Duodenal mucosa (tissue), 2 donors: Measurements from ENCODE around the gene LRRC32.

ENCODE experiments used
- H3K27ac ChIP-seq: one replicate; pipeline ENCODE4 v1.7.0; 2013; ENCODE audit warnings: low read depth, low read length
- H3K27me3 ChIP-seq, 2 donors: one replicate each; pipeline ENCODE4 v1.7.0; 2013; ENCODE audit warnings: low read length in 2 of 2, control low read depth in 1 of 2; ENCODE audit not compliant: insufficient read depth in 2 of 2, control insufficient read depth in 1 of 2
- H3K36me3 ChIP-seq, 2 donors: one replicate each; pipeline ENCODE4 v1.7.0; 2013; ENCODE audit warnings: low read length in 2 of 2, control low read depth in 1 of 2; ENCODE audit not compliant: insufficient read depth in 2 of 2, control insufficient read depth in 1 of 2
- H3K4me1 ChIP-seq, 2 donors: one replicate each; pipeline ENCODE4 v1.7.0; 2013; ENCODE audit warnings: low read length in 2 of 2, control low read depth in 1 of 2; ENCODE audit not compliant: insufficient read depth in 2 of 2, control insufficient read depth in 1 of 2
- H3K4me3 ChIP-seq, 2 donors: one replicate each; pipeline ENCODE4 v1.7.0; 2013; ENCODE audit warnings: low read length in 2 of 2, low read depth in 1 of 2
- H3K9ac ChIP-seq, 2 donors: one replicate each; pipeline ENCODE4 v1.7.0; 2013; ENCODE audit warnings: low read length in 2 of 2, low read depth in 1 of 2
- H3K9me3 ChIP-seq, 2 donors: one replicate each; pipeline ENCODE4 v1.7.0; 2013; ENCODE audit warnings: low read length in 2 of 2, control low read depth in 1 of 2; ENCODE audit not compliant: control insufficient read depth in 1 of 2

Gene LRRC32

GRCh38 chr11:76663912-76664440 lies 6.6 kb downstream of the LRRC32 start:
- Histone ChIP-seq H3K9ac (no peak overlapping the region), H3K9me3 (no peaks in the 10 kb centered on the region), H3K27me3 (peaks cover 0 to 4% of the 10 kb centered on the region in 2 donors), H3K4me1 (peaks cover 0 to 13% of the 10 kb centered on the region in 2 donors), H3K4me3 (no peak overlapping the region), H3K27ac (no peak overlapping the region), H3K36me3 (peaks cover 0 to 4% of the 10 kb centered on the region in 2 donors)

- H3K27ac ChIP-seq = no peak overlapping the region
- no peak overlapping the region for H3K9ac ChIP-seq
- no peak overlapping the region for H3K4me3 ChIP-seq
- peaks cover 0 to 8% of the 10 kb centered on the region in 2 donors for H3K4me1 ChIP-seq
- no peaks in the 10 kb centered on the region for H3K27me3 ChIP-seq
- H3K36me3 ChIP-seq = peaks cover 0 to 4% of the 10 kb centered on the region in 2 donors
- no peaks in the 10 kb centered on the region for H3K9me3 ChIP-seq
Observed at GRCh38 chr11:76663486-76663810, 7.1 kb downstream of the LRRC32 start.

GRCh38 chr11:76662656-76663485 lies 7.7 kb downstream of the LRRC32 start:
- Histone ChIP-seq H3K27ac (no peak overlapping the region), H3K36me3 (peaks cover 0 to 4% of the 10 kb centered on the region in 2 donors), H3K27me3 (no peaks in the 10 kb centered on the region), H3K9ac (no peak overlapping the region), H3K4me3 (no peak overlapping the region), H3K4me1 (peaks cover 0 to 8% of the 10 kb centered on the region in 2 donors), H3K9me3 (no peaks in the 10 kb centered on the region)

GRCh38 chr11:76661834-76662434 lies 8.6 kb downstream of the LRRC32 start:
- Histone ChIP-seq H3K36me3 (peaks cover 0 to 4% of the 10 kb centered on the region in 2 donors), H3K9ac (no peak overlapping the region), H3K27me3 (no peaks in the 10 kb centered on the region), H3K9me3 (no peaks in the 10 kb centered on the region), H3K27ac (peak overlapping the region; percentile 13), H3K4me1 (peaks cover 3 to 8% of the 10 kb centered on the region in 2 donors), H3K4me3 (no peak overlapping the region)

GRCh38 chr11:76661306-76661751 lies 9.2 kb downstream of the LRRC32 start:
- H3K9ac ChIP-seq = no peak overlapping the region
- H3K9me3 ChIP-seq = no peaks in the 10 kb centered on the region
- peaks cover 8 to 9% of the 10 kb centered on the region in 2 donors for H3K4me1 ChIP-seq
- H3K27me3 ChIP-seq = no peaks in the 10 kb centered on the region
- H3K36me3 ChIP-seq = peaks cover 0 to 4% of the 10 kb centered on the region in 2 donors
- no peak overlapping the region for H3K4me3 ChIP-seq
- no peak overlapping the region for H3K27ac ChIP-seq

- H3K9ac ChIP-seq = no peak overlapping the region
- no peaks in the 10 kb centered on the region for H3K27me3 ChIP-seq
- H3K27ac ChIP-seq = no peak overlapping the region
- H3K36me3 ChIP-seq = peaks cover 0 to 4% of the 10 kb centered on the region in 2 donors
- peaks cover 9 to 13% of the 10 kb centered on the region in 2 donors for H3K4me1 ChIP-seq
- H3K9me3 ChIP-seq = no peaks in the 10 kb centered on the region
- no peak overlapping the region for H3K4me3 ChIP-seq
Observed at GRCh38 chr11:76660533-76661305, 9.8 kb downstream of the LRRC32 start.

GRCh38 chr11:76659672-76660532 lies 10.6 kb downstream of the LRRC32 start:
- H3K36me3 ChIP-seq = peaks cover 0 to 4% of the 10 kb centered on the region in 2 donors
- no peak overlapping the region for H3K4me3 ChIP-seq
- no peaks in the 10 kb centered on the region for H3K9me3 ChIP-seq
- peaks cover 11 to 16% of the 10 kb centered on the region in 2 donors for H3K4me1 ChIP-seq
- no peaks in the 10 kb centered on the region for H3K27me3 ChIP-seq
- H3K9ac ChIP-seq = no peak overlapping the region
- no peak overlapping the region for H3K27ac ChIP-seq

GRCh38 chr11:76658651-76659650 lies 11.6 kb downstream of the LRRC32 start:
- no peak overlapping the region for H3K4me3 ChIP-seq
- no peak overlapping the region for H3K9ac ChIP-seq
- H3K9me3 ChIP-seq = no peaks in the 10 kb centered on the region
- H3K4me1 ChIP-seq = peaks cover 11 to 23% of the 10 kb centered on the region in 2 donors
- H3K36me3 ChIP-seq = peaks cover 0 to 4% of the 10 kb centered on the region in 2 donors
- no peaks in the 10 kb centered on the region for H3K27me3 ChIP-seq
- H3K27ac ChIP-seq = no peak overlapping the region
